NB4 (cell line): ENCODE data around the gene KCNJ2.

Experiments
- DNase-seq: peaks from one replicate; pipeline ENCODE4 v3.0.0; 2010; ENCODE audit warnings: low read depth
- H3K4me3 ChIP-seq: one replicate; pipeline ENCODE4 v1.5.1; 2011; ENCODE audit warnings: mild to moderate bottlenecking, low read depth, low read length, moderate library complexity
- CTCF ChIP-seq: IDR thresholded peaks from one replicate; pipeline ENCODE4 v1.5.1; 2012; ENCODE audit warnings: low read depth, low read length
- MYC ChIP-seq: IDR thresholded peaks from 2 replicates; pipeline ENCODE4 v1.6.1; 2011; ENCODE audit warnings: low read depth, low read length
- POLR2A ChIP-seq: IDR thresholded peaks from 2 replicates; pipeline ENCODE4 v1.6.1; 2011; ENCODE audit warnings: mild to moderate bottlenecking; ENCODE audit not compliant: insufficient read length; ENCODE audit errors: extremely low read depth
- TF ChIP-seq, protein P1 (sequence below): IDR thresholded peaks from 2 replicates; pipeline ENCODE4 v1.6.1; 2011; ENCODE audit warnings: low read depth, low read length

Gene KCNJ2

DNA sequence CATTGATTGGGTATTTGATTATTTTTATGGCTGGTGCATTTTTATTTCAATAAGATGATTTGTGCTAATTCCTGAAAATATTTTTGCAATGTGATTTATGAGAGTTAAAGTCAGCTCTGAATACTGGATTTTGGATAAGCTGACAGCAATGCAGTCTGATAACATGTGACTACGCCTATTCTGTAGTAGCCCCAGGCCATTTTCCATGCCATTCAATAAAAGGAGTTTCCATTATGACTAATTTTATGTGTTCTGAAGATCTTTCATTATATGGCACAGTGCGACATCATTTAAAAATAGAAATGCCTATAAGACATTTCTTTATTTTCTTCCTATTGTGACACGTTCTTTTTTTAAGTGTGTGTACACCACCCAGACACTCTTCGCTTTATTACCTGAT, 46.3 kb downstream of the KCNJ2 start:
- DNase-seq, result no peak
- TF ChIP-seq CTCF (no peak), MYC (no peak), POLR2A (no peak)
- TF ChIP-seq, protein P1, sequence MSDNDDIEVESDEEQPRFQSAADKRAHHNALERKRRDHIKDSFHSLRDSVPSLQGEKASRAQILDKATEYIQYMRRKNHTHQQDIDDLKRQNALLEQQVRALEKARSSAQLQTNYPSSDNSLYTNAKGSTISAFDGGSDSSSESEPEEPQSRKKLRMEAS, result no peak
- H3K4me3 ChIP-seq, result no peak overlapping the region

GRCh38 chr17:70217571-70217970, 48.2 kb downstream of the KCNJ2 start:
- H3K4me3 ChIP-seq, result no peak overlapping the region
- TF ChIP-seq, protein P1, result no peak
- TF ChIP-seq MYC (no peak), POLR2A (no peak), CTCF (no peak)
- DNase-seq, result no peak

GRCh38 chr17:70225276-70225675, 55.9 kb downstream of the KCNJ2 start:
- TF ChIP-seq POLR2A, result no peak
- TF ChIP-seq CTCF, result no peak
- TF ChIP-seq MYC, result no peak
- TF ChIP-seq, protein P1, result no peak
- no peak for DNase-seq
- H3K4me3 ChIP-seq, result no peak overlapping the region
